ENCODE measurements around the gene ERC2. TPM values are rescaled to one million over a fixed set of nuclear protein-coding genes. Genes with fewer than 3 reads are reported as not detected.

ERC2 gene
- total RNA-seq, 2 experiments from 2014 or later: not detected

- no TSS peak for BruUV-seq (replicated peaks)
- H3K9me3 ChIP-seq (ENCODE audit: low read length): no peaks in the 10 kb centered on the region
- intact Hi-C loops (cut with micrococcal nuclease; ENCODE audit: unreplicated experiment): no loop called here
- no peak for DNase-seq (ENCODE audit: low spot score)
- POLR2A ChIA-PET: no interaction called here
- H3K27ac ChIP-seq (ENCODE audit: low read depth, low read length, poor library complexity, severe bottlenecking): no peak overlapping the region
- H3K4me3 ChIP-seq (ENCODE audit: low read depth, low read length, poor library complexity, severe bottlenecking): no peak overlapping the region
- no peaks in the 10 kb centered on the region for H3K4me1 ChIP-seq (ENCODE audit: insufficient read depth, low read length, poor library complexity, severe bottlenecking)
- no peak for TF ChIP-seq EZH2phosphoT487 (IDR thresholded peaks at IDR 0.05; ENCODE audit: borderline replicate concordance, low read depth, low read length)
- TF ChIP-seq CTCF (conservative IDR thresholded peaks at IDR 0.05; ENCODE audit: low read length): no peak
- H3K36me3 ChIP-seq (ENCODE audit: insufficient read depth, low read length): no peaks in the 10 kb centered on the region
- no peak overlapping the region for H3K4me2 ChIP-seq (ENCODE audit: low read length)
- no peaks in the 10 kb centered on the region for H3K9me2 ChIP-seq (ENCODE audit: insufficient read depth, low read length)
- H4K20me1 ChIP-seq (ENCODE audit: insufficient read depth, low read length): no peaks in the 10 kb centered on the region
- H3K79me2 ChIP-seq (ENCODE audit: insufficient read depth, low read depth, low read length): no peaks in the 10 kb centered on the region
- H2AFZ ChIP-seq (ENCODE audit: low read length): no peak overlapping the region
- CTCF ChIA-PET (ENCODE audit: unreplicated experiment): no interaction called here
Observed at GRCh38 chr3:56012721-56013120, 455.5 kb downstream of the ERC2 start.

GRCh38 chr3:56005196-56005805 lies 463.0 kb downstream of the ERC2 start:
- no peak overlapping the region for H2AFZ ChIP-seq (ENCODE audit: low read length)
- no peaks in the 10 kb centered on the region for H3K9me3 ChIP-seq (ENCODE audit: low read length)
- H3K27ac ChIP-seq (ENCODE audit: low read depth, low read length, poor library complexity, severe bottlenecking): no peak overlapping the region
- POLR2A ChIA-PET: no interaction called here
- H3K4me2 ChIP-seq (ENCODE audit: low read length): no peak overlapping the region
- H3K9me2 ChIP-seq (ENCODE audit: insufficient read depth, low read length): no peaks in the 10 kb centered on the region
- H3K4me1 ChIP-seq (ENCODE audit: insufficient read depth, low read length, poor library complexity, severe bottlenecking): no peaks in the 10 kb centered on the region
- TF ChIP-seq EZH2phosphoT487 (IDR thresholded peaks at IDR 0.05; ENCODE audit: borderline replicate concordance, low read depth, low read length) (no peak), CTCF (conservative IDR thresholded peaks at IDR 0.05; ENCODE audit: low read length) (no peak)
- no peak for DNase-seq (ENCODE audit: low spot score)
- intact Hi-C loops (cut with micrococcal nuclease; ENCODE audit: unreplicated experiment): no loop called here
- CTCF ChIA-PET (ENCODE audit: unreplicated experiment): no interaction called here
- no peaks in the 10 kb centered on the region for H3K36me3 ChIP-seq (ENCODE audit: insufficient read depth, low read length)
- no peak overlapping the region for H3K4me3 ChIP-seq (ENCODE audit: low read depth, low read length, poor library complexity, severe bottlenecking)
- H4K20me1 ChIP-seq (ENCODE audit: insufficient read depth, low read length): no peaks in the 10 kb centered on the region
- BruUV-seq (replicated peaks): no TSS peak
- no peaks in the 10 kb centered on the region for H3K79me2 ChIP-seq (ENCODE audit: insufficient read depth, low read depth, low read length)

- no peaks in the 10 kb centered on the region for H3K9me3 ChIP-seq (ENCODE audit: low read length)
- CTCF ChIA-PET (ENCODE audit: unreplicated experiment): no interaction called here
- no peak for TF ChIP-seq CTCF (conservative IDR thresholded peaks at IDR 0.05; ENCODE audit: low read length)
- TF ChIP-seq EZH2phosphoT487 (IDR thresholded peaks at IDR 0.05; ENCODE audit: borderline replicate concordance, low read depth, low read length): no peak
- no peak for DNase-seq (ENCODE audit: low spot score)
- no peak overlapping the region for H3K27ac ChIP-seq (ENCODE audit: low read depth, low read length, poor library complexity, severe bottlenecking)
- POLR2A ChIA-PET: interaction anchor here (0.6 to 1.1 kb wide), 2 partner anchors 9 to 67 kb away, joined by 3 read pairs; no protein-coding TSS in a partner anchor
- H3K36me3 ChIP-seq (ENCODE audit: insufficient read depth, low read length): no peaks in the 10 kb centered on the region
- no peak overlapping the region for H2AFZ ChIP-seq (ENCODE audit: low read length)
- no TSS peak for BruUV-seq (replicated peaks)
- no peaks in the 10 kb centered on the region for H3K9me2 ChIP-seq (ENCODE audit: insufficient read depth, low read length)
- no peaks in the 10 kb centered on the region for H4K20me1 ChIP-seq (ENCODE audit: insufficient read depth, low read length)
- H3K79me2 ChIP-seq (ENCODE audit: insufficient read depth, low read depth, low read length): no peaks in the 10 kb centered on the region
- no peaks in the 10 kb centered on the region for H3K4me1 ChIP-seq (ENCODE audit: insufficient read depth, low read length, poor library complexity, severe bottlenecking)
- intact Hi-C loops (cut with micrococcal nuclease; ENCODE audit: unreplicated experiment): no loop called here
- H3K4me2 ChIP-seq (ENCODE audit: low read length): no peak overlapping the region
- H3K4me3 ChIP-seq (ENCODE audit: low read depth, low read length, poor library complexity, severe bottlenecking): no peak overlapping the region
Observed at GRCh38 chr3:56003129-56003528, 465.1 kb downstream of the ERC2 start.

Measured in OCI-LY7 (cell line).